IPS-18c (cell line): ENCODE measurements around the gene IGSF21.

Experiments used
- H3K4me3 ChIP-seq: 2 replicates; pipeline ENCODE4 v1.7.0; 2013; ENCODE audit warnings: low read depth, mild to moderate bottlenecking, low read length, moderate library complexity; ENCODE audit not compliant: insufficient read depth
- H3K9me3 ChIP-seq: one replicate; pipeline ENCODE4 v1.6.1; 2013; ENCODE audit warnings: mild to moderate bottlenecking, low read length, moderate library complexity; ENCODE audit not compliant: control insufficient read depth, insufficient read depth

Gene IGSF21

DNA sequence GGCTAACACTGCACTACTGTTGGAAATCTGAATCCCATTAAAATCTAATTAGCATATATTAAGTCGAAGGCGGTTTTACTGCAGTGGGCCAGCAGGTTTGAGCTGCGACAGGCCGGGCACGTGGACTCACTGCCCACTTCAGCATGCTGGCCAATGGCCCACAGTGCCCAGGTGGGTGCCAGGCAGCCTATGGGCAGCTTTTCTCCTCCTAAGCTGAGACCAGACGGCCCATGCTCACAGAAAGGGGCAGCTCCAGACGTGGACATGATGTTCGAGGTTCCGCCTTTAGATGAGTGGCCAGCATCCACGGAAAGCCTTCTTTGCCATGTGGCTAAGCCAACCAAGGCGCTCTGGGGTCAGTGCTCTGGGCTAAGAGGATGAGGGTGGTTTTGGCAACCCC, 283.4 kb downstream of the IGSF21 start:
- H3K9me3 ChIP-seq = peaks cover 3% of the 10 kb centered on the region
- no peak overlapping the region for H3K4me3 ChIP-seq

DNA sequence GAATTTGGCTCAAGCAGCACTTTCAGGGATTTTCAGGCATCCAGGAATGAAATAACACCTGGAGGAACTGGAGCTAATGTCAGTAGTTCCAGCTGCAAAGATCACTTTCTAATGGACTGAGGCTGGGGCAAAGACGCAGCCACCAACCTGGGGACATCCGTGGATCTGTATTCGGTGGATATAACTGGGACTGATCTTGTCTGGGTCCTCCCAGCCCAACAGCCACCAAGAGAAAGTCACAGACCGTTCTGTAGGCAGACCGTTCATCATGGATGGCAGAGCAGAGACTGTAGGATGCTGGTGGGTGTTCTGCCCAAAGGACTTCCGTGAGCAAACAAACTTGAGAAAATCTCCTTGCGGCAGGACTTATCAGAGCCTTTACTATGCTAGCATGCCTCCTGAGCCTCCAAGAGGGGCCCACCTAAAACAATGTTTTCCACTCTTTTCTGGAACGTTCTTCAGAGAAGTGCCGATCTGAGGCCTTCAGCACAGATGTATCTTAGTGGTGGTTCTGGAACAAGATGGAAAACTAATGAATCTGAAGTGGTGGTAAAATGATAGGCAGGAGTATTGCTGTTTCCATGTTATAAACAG, 287.1 kb downstream of the IGSF21 start:
- Histone ChIP-seq H3K9me3 (peaks cover 3% of the 10 kb centered on the region), H3K4me3 (no peak overlapping the region)

DNA sequence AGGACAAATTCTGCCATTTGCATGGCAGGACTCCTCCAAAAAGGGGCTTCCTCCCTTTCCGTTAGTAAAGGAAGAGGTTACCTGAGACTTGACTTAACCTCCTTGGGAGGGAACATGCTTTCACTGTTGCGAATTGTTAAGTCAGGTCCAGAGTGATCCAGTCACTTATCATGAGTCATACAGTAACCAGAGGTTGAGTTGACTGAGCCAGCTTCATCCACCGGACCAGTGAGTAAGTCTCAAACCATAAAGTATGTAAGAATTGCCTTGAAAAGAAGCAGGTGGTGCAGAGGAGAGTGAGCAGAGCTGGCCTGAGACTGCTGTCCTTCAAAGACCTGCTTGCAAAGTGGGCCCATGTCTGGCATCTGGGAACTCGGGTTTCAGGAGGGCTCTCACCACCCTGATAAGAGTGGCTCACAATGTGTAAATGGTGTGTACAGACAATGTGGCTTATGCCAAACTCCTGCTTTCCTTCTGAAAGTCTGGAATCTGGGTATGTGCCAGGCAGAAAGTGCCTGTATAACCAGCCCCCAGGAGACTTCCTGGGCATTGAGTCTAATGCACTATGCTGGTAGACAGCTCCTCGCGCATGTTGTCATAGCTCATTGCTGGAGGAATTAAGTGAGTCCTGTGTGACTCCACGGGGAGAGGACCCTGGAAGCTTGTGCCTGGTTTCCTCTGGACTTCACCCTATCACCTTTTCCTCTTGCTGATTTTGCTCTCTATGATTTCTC, 288.8 kb downstream of the IGSF21 start:
- H3K4me3 ChIP-seq = no peak overlapping the region
- peaks cover 3% of the 10 kb centered on the region for H3K9me3 ChIP-seq

DNA sequence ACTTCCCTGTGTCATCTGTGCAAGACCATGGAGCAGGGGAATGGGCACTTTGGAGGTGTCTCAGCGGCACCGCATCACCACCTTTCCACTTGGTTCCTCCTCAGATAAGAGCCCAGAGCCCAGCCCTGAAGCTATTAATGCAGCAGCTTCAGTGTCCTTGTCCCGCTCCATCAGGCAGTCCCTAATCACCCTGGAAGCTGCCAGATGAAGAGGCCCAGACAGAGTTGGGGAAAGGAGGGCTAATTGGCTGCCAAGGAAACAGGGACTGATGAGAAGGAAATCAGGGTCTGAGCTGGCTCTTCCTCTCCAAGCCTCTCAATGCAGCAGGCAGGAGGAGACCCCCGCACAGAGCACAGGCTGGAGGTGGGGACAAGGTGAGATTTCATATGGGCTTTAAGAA, 290.0 kb downstream of the IGSF21 start:
- Histone ChIP-seq H3K9me3 (peaks cover 3% of the 10 kb centered on the region), H3K4me3 (no peak overlapping the region)

DNA sequence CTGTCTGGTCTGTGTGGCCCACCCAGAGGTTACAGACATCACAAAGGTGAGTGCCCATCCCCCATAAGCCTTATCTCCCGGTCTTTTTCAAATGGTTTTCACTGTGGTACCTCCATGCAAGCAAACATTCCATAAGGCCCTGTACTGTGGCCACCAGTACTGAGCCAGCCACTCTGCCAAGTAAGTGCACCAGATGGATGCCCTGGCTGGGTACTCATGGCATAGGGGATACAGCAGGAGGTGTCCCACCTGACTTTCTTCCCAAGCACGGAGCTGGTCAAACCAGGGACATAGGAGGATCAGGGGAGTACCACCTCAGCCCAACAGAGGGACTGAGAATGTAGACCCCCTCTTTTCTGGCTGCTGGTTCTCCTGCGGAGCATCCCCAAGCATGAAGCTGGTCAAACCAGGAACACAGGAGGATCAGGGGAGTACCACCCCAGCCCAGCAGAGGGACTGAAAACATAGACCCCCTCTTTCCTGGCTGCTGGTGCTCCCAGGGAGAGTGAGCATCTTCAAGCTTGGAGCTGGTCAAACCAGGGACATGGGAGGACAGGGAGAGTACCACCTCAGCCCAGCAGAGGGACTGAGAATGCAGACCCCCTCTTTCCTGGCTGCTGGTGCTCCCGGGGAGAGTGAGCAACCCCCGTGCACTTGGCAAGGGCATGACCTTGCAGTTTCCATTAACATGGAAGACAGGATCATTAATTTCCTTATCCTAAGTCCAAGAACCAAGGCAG, 291.4 kb downstream of the IGSF21 start:
- H3K9me3 ChIP-seq = no peaks in the 10 kb centered on the region
- no peak overlapping the region for H3K4me3 ChIP-seq

DNA sequence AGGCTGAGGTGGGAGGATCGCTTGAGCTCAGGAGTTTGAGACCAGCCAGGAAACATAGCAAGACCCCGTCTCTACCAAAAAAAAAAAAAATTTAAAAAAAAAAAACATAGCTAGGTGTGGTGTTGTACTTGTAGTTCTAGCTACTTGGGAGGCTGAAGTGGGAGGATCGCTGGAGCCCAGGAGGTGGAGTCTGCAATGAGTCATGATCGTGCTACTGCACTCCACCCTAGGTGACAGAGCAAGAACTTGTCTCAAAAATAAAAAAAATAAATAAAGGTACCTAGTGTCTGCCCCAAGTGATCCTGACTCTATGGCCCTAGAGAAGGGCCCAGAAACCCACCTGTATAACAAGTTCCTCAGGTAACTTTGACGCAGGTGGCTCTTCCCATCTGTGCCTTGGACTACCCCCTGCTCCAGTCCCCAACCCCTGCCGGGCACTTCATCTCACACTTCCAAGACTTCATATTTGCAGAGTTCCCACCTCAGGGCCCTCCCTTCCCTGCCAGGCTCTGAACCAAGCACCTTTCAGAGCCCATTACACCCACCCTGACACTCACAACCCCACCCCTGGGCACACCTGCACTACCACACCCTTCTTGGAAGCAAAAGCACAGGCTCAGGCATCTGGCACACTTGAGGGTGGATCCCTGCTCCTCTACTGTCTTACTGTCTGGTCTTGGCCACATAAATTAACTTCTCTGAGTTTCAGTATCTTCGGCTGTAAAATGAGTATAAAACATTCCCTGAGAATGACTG, 292.9 kb downstream of the IGSF21 start:
- Histone ChIP-seq H3K9me3 (no peaks in the 10 kb centered on the region), H3K4me3 (no peak overlapping the region)

DNA sequence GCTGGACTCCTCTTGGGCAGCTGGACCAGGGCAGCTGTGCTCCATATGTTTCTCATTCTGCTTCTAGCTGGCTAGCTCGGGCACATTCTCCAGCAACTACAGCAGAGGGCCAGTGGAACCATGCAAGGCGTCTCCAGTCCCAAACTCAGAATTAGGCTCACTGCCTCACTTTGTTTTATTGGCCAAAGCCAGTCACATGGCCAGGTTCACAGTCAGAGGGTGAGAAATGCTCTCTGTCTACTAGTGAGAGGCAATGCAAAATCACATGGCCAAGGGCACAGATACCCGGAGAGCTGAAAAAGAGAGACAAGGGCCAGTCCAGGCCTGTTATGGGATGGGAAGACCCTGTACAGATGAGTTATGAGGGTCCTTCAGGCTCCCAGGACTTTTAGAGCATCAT, 294.3 kb downstream of the IGSF21 start:
- Histone ChIP-seq H3K4me3 (no peak overlapping the region), H3K9me3 (peaks cover 2% of the 10 kb centered on the region)

DNA sequence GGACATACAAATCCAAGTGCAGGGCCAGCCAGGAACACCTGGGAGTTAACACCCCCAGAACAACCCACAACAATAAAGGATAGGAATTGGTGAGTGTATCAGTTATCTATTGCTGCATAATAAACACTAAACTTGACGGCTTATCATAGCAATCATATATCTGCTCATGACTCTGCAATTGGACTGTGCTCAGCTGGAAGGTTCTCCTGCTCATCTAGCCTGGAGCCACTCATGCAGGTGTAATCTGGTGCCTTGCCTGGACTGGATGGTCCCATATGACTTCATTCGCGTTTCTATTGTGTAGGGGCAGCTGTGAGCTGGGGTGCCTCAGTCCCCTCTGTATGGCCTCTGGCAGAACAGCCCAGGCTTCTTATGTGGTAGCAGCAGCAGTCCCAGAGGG, 296.9 kb downstream of the IGSF21 start:
- Histone ChIP-seq H3K9me3 (peaks cover 2% of the 10 kb centered on the region), H3K4me3 (no peak overlapping the region)

DNA sequence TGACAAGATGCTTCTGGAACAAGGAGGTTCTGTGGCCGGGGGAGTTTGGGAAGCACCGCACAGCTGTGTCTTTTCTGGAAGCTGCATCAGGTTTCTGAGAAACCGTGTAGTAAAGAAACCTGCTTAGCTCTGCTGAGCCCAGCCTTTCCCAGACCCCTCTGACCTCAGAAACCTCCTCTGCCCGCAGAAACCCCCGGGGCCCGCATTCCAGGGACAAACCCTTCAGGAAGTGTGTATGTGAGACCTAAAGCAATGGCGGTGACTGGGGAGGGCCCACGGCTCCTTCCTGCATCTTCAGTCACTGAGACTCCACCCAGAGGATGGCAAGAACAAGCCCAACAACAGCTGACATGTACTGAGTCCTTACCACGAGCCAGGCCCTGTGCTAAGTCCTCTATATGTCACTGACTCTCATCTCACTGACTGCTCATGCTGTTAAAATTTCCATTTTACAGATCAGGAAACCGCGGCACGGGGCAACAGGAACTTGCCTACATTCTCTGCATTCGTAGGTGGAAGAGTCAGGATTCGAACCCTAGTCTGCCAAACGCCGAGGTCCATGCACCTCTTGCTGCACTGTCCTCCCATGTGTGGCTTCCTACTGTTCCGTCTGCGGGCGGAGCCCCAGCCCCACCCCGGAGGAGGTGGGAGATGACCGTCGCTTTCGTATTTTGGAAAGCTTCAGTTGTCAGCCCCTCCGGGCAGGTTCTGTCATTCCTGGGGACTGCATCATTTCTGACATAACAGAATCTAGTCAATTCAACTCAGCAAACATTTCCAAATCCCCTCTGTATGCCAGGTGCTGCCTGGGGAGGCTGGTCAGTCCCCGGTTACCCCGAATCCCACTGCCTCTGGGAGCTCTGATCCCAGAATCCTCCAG, 299.8 kb downstream of the IGSF21 start:
- Histone ChIP-seq H3K9me3 (peaks cover 13% of the 10 kb centered on the region), H3K4me3 (no peak overlapping the region)

DNA sequence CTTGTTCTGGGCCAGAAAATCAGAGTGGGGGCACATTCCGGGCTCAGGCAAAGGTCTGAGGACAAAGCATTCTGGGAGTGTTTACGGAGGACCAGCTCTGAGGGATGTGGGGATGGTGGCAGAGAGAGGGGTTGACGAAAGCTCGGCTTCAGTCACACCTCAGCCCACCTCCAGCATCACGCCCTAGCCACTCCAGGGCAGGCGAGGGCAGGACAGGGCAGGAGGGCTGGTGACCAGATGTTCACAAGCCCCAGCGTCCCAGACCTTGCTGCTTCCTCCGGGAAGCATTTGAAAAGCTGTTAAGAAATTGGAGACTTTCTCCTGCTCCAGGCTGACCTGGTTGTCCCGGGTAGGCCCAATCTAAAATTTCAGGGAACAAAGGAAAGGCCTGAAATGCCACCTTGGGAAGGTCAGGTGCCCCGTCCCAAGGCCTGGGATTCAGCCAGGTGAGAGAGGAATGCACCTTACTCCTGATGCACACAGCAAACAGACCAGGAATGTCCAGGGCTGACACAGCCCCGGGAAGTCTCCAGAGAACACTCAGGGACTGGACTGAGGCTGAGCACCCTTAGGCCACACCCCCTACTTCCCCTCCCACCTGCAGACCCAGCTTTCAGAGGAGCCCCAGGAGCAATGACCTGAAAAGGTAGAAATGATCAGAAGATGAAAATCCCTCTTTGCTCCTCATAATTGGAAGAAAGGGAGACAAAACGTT, 301.2 kb downstream of the IGSF21 start:
- peaks cover 13% of the 10 kb centered on the region for H3K9me3 ChIP-seq
- no peak overlapping the region for H3K4me3 ChIP-seq

DNA sequence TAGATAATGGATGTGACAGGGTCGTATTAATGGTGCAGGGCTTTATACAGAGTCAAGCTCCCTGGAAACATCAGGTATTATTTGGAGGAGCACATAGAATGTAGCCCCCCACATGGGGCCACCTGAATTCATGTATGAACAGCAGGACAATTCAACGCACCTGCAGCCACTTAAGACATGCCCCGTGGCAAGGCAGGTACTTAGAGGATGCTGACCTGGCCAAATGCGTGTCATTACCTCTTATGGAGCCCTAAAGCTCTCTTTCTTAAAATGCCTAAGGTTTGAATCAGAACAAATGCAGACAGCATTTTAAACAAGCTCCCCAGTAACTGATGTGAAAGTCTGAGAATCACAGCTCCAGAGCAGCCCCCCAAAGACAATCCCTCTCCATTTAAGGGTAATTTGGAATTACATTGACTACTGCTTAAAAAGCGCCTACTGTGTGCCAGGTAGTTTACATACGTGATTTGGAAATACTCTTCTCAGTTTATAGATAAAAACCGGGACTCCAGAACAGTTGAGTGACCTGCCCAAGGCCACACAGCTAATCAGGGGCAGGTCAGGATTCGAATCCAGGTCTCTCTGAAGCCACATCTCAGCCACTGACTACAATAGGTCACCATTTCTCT, 302.1 kb downstream of the IGSF21 start:
- H3K9me3 ChIP-seq = peaks cover 13% of the 10 kb centered on the region
- no peak overlapping the region; the same call in 1 of the 2 replicates for H3K4me3 ChIP-seq

DNA sequence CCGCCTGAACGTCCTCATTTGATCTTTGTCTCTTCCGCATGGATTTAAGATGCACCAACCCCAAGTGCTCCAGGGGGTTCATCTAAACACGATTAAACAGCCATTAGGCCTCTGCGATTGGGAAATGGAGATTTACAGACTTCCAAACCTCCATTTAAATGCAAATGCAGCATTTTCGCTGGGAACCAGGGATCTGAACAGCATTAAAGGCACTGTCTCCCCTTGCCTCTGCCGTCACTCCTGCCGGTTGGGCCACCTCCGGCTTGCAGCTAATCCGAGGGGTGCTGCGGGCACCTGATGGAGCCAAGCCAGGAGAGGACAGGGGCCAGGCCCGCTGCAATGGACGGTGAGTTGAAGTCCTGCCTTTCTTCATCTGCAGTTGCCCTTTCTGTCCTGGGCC, 302.8 kb downstream of the IGSF21 start:
- Histone ChIP-seq H3K9me3 (peaks cover 13% of the 10 kb centered on the region), H3K4me3 (no peak overlapping the region; the same call in 1 of the 2 replicates)

DNA sequence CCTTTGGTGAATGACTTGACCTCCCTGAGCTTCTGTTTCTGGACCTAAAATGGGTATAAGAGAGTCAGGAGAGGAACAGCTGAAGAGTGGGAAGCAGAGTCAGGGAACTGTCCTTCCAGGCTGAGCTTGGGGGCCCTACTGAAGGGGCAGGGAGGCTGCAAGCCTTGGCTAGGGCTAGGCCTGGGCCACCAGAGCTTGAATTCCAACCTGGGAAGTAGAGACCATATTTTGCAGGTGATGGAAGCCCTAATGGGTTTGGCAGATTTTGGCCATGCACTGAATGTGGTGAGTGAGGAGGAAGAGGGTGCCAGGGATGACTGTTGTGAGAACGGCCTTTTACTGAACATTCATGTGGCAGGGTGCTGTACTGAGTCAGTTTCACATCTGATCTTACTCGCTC, 303.7 kb downstream of the IGSF21 start:
- H3K4me3 ChIP-seq = no peak overlapping the region
- H3K9me3 ChIP-seq = peaks cover 13% of the 10 kb centered on the region

DNA sequence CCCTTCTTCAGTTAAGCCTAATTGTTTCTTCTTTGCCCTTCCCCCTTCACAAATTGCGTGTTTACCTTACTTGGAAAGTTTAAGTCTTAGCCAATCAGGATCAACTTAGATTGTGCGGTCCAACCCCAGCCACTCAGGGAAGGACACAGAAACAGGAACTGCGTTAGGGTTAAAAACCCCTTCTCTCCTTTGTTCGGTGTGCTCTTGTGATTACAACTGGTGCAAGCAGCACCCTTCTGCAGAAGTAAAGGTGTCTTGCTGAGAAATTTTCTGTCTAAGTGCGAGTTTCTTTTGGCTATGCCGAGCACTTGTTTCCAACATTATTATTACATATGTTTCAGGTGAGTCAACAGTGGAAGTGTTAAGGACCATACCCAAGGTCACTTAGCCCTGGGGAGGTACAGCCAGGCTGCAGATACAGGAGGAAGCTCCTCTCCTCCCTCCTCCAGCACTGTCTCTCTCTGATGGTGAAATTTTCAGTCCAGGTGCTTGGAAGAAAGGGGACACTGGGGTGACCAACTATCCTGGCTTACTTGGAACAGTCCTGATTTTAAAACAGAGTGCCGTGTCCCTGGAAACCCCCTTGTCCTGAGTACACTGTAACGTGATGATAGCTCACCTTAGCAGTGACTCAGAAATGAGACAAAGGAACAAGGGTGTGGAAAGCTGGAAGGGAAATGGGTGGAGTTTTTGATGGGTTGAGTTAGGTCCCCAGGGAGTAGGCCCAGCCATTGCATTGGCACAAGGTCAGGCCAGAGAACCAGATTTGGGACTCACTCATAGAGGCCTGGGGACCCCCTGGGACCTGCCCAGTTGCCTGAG, 304.4 kb downstream of the IGSF21 start:
- peaks cover 11% of the 10 kb centered on the region for H3K9me3 ChIP-seq

DNA sequence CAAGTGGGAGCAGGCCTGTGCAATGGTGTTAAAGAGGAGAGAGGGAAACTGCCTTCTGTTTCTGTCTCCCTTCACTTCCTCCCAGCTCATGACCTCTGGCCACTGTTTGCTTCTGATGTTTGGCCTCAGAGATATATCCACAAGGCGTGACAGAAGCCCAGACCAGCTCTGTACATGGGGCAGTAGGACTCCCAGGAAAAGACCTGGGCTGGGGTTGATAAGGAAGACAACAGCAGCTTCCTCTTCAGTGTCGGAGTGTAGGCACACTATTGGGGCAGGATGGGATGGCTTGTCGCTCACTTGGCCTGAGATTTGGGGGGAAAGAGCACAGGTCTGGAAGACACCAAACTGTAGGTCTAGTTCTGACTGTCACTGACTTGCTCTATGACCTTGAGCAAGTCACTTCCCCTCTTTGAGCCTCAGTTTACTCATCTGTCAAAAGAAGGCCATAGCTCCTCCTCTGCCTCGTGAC, 305.3 kb downstream of the IGSF21 start:
- H3K9me3 ChIP-seq = peaks cover 11% of the 10 kb centered on the region
- no peak overlapping the region for H3K4me3 ChIP-seq

More for the DNA sequence above, 304.4 kb downstream of the IGSF21 start:
- no peak overlapping the region for H3K4me3 ChIP-seq
